Activated CD4-positive, CD25-positive, alpha-beta regulatory T cell (primary cell): Measurements from ENCODE around the gene GATAD2A.

Experiments
- DNase-seq, 4 experiments: peaks; one replicate each; lab custom pipeline; 2025; lab: John Stamatoyannopoulos, UW

Gene GATAD2A

GRCh38 chr19:19507354-19507753 lies 101.9 kb downstream of the GATAD2A start:
- DNase-seq: no peak

GRCh38 chr19:19508217-19508616 lies 102.7 kb downstream of the GATAD2A start:
- DNase-seq: no peak

GRCh38 chr19:19510432-19510831 lies 105.0 kb downstream of the GATAD2A start:
- no peak for DNase-seq

GRCh38 chr19:19513682-19514081 lies 108.2 kb downstream of the GATAD2A start:
- no peak for DNase-seq

GRCh38 chr19:19514215-19514657 lies 108.8 kb downstream of the GATAD2A start:
- no peak for DNase-seq

GRCh38 chr19:19514881-19515641 lies 109.6 kb downstream of the GATAD2A start, which contains the start of gene TSSK6:
Gene TSSK6, minus strand, starts transcription at chr19:19515548. Its CDS starts 121 bp downstream, at chr19:19515427.
- no peak for DNase-seq

GRCh38 chr19:19515642-19516519 lies 110.4 kb downstream of the GATAD2A start, which contains the start of gene NDUFA13:
Gene NDUFA13, plus strand, starts transcription at chr19:19516225. Its CDS starts 14 bp downstream, at chr19:19516239.
- peak; percentile 72 to 94 (median 86) for DNase-seq

GRCh38 chr19:19517235-19517619 lies 111.8 kb downstream of the GATAD2A start:
- DNase-seq: no peak

- DNase-seq: no peak
Observed at GRCh38 chr19:19520989-19521388, 115.5 kb downstream of the GATAD2A start.

- no peak for DNase-seq
Observed at GRCh38 chr19:19523177-19523576, 117.7 kb downstream of the GATAD2A start.

GRCh38 chr19:19524053-19524452 lies 118.6 kb downstream of the GATAD2A start:
- DNase-seq: no peak

- no peak for DNase-seq
Observed at GRCh38 chr19:19525611-19526380, 120.3 kb downstream of the GATAD2A start.

GRCh38 chr19:19526581-19527370 lies 121.3 kb downstream of the GATAD2A start:
- DNase-seq: no peak

- DNase-seq: no peak
Observed at GRCh38 chr19:19527371-19527656, 121.8 kb downstream of the GATAD2A start.

GRCh38 chr19:19527674-19528625 lies 122.5 kb downstream of the GATAD2A start:
- DNase-seq: no peak

- DNase-seq: no peak
Observed at GRCh38 chr19:19528721-19529490, 123.4 kb downstream of the GATAD2A start, which contains the start of gene YJEFN3. Gene YJEFN3, plus strand, starts transcription at chr19:19528911. Its CDS starts 22 bp downstream, at chr19:19528933.

- DNase-seq: no peak
Observed at GRCh38 chr19:19529783-19530422, 124.4 kb downstream of the GATAD2A start.

GRCh38 chr19:19530423-19530804 lies 124.9 kb downstream of the GATAD2A start:
- DNase-seq: no peak

- DNase-seq: no peak
Observed at GRCh38 chr19:19530889-19531288, 125.4 kb downstream of the GATAD2A start.
